ENCODE data around the gene ZNF366.

Gene ZNF366, protein sequence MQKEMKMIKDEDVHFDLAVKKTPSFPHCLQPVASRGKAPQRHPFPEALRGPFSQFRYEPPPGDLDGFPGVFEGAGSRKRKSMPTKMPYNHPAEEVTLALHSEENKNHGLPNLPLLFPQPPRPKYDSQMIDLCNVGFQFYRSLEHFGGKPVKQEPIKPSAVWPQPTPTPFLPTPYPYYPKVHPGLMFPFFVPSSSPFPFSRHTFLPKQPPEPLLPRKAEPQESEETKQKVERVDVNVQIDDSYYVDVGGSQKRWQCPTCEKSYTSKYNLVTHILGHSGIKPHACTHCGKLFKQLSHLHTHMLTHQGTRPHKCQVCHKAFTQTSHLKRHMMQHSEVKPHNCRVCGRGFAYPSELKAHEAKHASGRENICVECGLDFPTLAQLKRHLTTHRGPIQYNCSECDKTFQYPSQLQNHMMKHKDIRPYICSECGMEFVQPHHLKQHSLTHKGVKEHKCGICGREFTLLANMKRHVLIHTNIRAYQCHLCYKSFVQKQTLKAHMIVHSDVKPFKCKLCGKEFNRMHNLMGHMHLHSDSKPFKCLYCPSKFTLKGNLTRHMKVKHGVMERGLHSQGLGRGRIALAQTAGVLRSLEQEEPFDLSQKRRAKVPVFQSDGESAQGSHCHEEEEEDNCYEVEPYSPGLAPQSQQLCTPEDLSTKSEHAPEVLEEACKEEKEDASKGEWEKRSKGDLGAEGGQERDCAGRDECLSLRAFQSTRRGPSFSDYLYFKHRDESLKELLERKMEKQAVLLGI

GRCh38 chr5:72507231-72507906, at the start of gene ZNF366:
Gene ZNF366, minus strand, starts transcription at chr5:72507410. Its CDS starts 45,914 bp downstream, at chr5:72461496.
- no peak for DNase-seq (ENCODE audit: low read depth)
- H3K4me3 ChIP-seq (ENCODE audit: low read depth, low read length) = no peak within 1 kb of the TSS
- no peak for TF ChIP-seq CTCF (IDR thresholded peaks at IDR 0.05; ENCODE audit: insufficient read depth, low read depth, low read length, missing control alignments)

- DNase-seq (ENCODE audit: low read depth) = peak; percentile 83
- H3K4me3 ChIP-seq (ENCODE audit: low read depth, low read length) = peak overlapping the region; percentile 57
- TF ChIP-seq CTCF (IDR thresholded peaks at IDR 0.05; ENCODE audit: insufficient read depth, low read depth, low read length, missing control alignments) = peak; percentile 57
Measured at GRCh38 chr5:72556351-72557166, 49.3 kb upstream of the ZNF366 start.

DNA sequence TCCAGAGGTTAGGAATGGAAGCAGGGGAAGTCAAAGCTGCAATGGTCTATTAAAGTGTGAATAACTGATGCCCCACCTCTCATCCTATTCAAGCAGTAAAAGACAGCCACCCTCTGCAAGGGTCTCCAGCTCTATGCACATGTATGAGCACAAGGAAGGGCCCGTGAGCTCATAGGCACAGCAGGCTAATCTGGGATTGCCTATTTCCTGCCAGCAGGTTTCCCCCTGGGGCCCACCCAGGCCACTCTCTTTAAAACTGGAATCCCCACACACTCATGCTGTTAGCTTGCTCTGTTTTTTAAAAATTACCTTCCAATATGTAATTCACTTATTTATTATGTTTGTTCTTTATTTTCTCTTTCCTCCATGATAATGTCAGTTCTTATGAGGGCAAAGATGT, 48.7 kb upstream of the ZNF366 start:
- no peak for DNase-seq (ENCODE audit: low read depth)
- TF ChIP-seq CTCF (IDR thresholded peaks at IDR 0.05; ENCODE audit: insufficient read depth, low read depth, low read length, missing control alignments) = no peak
- H3K4me3 ChIP-seq (ENCODE audit: low read depth, low read length) = peak overlapping the region; percentile 57; the same call in 1 of the 2 replicates

- no peak for DNase-seq (ENCODE audit: low read depth)
- H3K4me3 ChIP-seq (ENCODE audit: low read depth, low read length) = no peak overlapping the region
- TF ChIP-seq CTCF (IDR thresholded peaks at IDR 0.05; ENCODE audit: insufficient read depth, low read depth, low read length, missing control alignments) = no peak
Measured at GRCh38 chr5:72554897-72555296, 47.7 kb upstream of the ZNF366 start.

DNA sequence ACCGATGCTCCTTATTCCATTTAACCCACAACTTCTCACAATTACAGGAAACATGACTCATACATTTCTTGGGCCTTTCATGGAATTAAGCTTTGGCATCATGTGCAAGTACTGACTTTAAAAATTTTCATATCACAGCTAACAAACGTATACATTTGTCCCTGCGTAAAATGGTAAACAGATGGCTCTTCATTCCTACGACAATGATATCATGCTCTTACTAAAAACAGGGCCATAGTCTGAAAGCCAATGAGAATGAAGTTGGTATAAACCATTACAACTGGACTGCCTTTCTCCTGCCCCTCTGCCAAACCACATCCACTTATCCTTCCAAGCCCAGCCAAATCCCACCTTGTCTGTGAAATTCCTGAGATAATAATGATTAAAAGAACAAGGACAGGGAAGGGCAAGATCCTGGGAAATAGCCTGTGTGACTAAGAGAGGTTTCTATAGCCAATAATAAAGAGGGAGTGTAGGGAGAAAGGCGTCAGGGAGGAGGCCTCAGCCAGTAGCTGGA, 44.9 kb upstream of the ZNF366 start:
- H3K4me3 ChIP-seq (ENCODE audit: low read depth, low read length) = no peak overlapping the region
- DNase-seq (ENCODE audit: low read depth) = no peak
- no peak for TF ChIP-seq CTCF (IDR thresholded peaks at IDR 0.05; ENCODE audit: insufficient read depth, low read depth, low read length, missing control alignments)

DNA sequence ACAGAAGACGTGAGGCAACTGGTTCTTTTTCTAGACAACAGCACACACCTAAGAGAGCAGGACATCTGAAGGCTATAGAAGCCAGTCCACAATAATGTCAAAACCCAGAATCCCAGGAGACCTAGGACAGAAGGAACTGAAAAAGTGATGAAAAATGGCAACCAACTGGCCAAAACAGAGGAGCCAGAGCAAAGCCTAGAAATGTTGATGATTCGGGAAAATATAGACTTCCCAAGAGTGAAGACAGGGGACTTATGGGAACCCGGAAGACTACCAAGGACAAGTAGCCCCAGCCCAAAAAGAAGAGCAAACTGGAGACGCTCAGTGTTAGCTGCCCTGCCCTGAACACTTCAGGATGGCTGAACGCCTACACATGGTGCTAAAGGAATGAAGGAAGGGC, 43.4 kb upstream of the ZNF366 start:
- no peak for TF ChIP-seq CTCF (IDR thresholded peaks at IDR 0.05; ENCODE audit: insufficient read depth, low read depth, low read length, missing control alignments)
- DNase-seq (ENCODE audit: low read depth) = no peak

More for the DNA sequence above, 43.4 kb upstream of the ZNF366 start:
- no peak overlapping the region for H3K4me3 ChIP-seq (ENCODE audit: low read depth, low read length)

All from GM12865 (cell line).